Activated CD4-positive, CD25-positive, alpha-beta regulatory T cell (primary cell): Measurements from ENCODE around the gene PAX1.

Experiments
- DNase-seq, 4 experiments: peaks; one replicate each; lab custom pipeline; 2025; lab: John Stamatoyannopoulos, UW

The PAX1 gene

DNA sequence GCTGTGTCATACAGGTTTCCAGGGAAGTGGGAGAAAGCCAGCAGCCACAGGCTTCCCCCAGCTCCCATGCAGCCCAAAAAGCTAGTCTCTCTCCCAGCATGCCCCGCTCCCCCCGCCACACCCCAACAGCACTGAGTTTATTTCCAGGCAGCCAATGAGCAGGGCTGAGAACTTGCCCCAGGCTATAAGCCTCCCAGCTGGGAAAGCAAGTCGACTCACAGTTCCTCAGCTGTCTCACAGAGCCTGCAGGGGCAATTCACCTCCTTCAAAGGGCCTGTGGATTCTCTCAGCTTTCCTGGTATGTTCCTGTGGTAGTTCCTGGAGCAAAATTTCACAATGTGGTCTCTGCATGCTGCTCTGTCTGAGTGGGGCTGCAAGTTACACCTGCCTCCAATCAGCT is 34.2 kb downstream of the PAX1 start:
- no peak for DNase-seq

GRCh38 chr20:21741266-21741665 is 35.8 kb downstream of the PAX1 start:
- DNase-seq: no peak

GRCh38 chr20:21762646-21763045 is 57.2 kb downstream of the PAX1 start:
- no peak for DNase-seq

GRCh38 chr20:21767200-21767738 is 61.8 kb downstream of the PAX1 start:
- DNase-seq: no peak

DNA sequence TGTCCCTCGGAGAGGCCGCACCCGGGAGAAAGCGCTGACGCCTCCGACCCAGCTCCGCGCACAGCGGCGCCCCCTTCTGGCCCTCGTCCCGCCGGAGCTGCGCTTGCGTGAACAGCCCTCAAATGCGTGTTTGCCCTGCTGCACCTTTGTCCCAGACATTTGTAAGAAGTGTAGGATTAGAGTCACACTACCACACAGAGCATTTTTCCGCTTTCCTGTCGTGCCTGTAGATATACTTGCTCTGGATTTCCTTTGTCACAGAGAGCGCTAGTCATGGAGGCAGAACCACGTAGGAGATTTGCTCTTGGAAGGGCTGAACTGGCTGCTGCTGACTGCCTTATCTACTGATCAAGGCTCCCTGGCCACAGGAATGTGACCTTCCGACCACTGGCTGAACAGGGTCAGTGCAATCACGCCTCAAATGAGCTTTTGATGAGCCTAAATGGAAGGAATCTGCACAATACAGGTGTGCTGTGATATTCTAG is 62.3 kb downstream of the PAX1 start:
- no peak for DNase-seq
